Amygdala (tissue), 56 donors: ENCODE results near the gene DHX36.

Experiments used
- DNase-seq, 56 donors: peaks; one replicate each; lab custom pipeline; 2025; lab: John Stamatoyannopoulos, UW

Gene DHX36

GRCh38 chr3:154228561-154229216 lies 95.6 kb downstream of the DHX36 start:
- DNase-seq = no peak

- DNase-seq = no peak
Measured at GRCh38 chr3:154227531-154227930, 96.8 kb downstream of the DHX36 start.

- DNase-seq = no peak
Measured at GRCh38 chr3:154225536-154225935, 98.8 kb downstream of the DHX36 start.

- no peak for DNase-seq
Measured at GRCh38 chr3:154224866-154225265, 99.4 kb downstream of the DHX36 start.

- no peak for DNase-seq
Measured at GRCh38 chr3:154224366-154224765, 99.9 kb downstream of the DHX36 start.

- no peak for DNase-seq
Measured at GRCh38 chr3:154223519-154223918, 100.8 kb downstream of the DHX36 start.
